Activated CD4-positive, alpha-beta T cell treated with anti-CD3 and anti-CD28 coated beads for 4 hours (primary cell): ENCODE data around the gene PDLIM3.
"Not testable (repeated sequence)": the region's sequence is repeated elsewhere in the genome, so short reads cannot be mapped to it uniquely, and the experiment has no call there.

Experiments
- DNase-seq, 2 donors: peaks; one replicate each; pipeline ENCODE4 v3.0.0-alpha.2; 2020

Gene PDLIM3

DNA sequence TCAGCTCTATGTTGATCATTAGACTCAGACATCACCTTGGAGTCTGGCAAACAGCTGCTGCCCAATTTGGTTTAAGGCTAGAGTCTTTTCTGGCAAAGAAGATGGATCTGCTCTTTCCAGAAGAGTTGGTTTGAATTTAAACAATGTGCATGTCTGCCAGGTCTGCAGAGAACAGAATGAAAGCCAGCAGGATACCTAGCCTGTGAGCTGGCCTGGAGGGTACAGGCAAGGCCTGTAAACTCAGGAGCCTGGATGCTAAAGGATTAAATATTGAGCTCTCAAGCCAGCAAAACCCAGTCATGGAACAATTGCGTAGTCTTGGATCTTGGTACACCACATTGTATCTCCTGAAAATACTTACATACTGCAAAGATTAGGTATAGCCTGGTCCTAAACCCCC, 15.6 kb upstream of the PDLIM3 start:
- DNase-seq: no peak

DNA sequence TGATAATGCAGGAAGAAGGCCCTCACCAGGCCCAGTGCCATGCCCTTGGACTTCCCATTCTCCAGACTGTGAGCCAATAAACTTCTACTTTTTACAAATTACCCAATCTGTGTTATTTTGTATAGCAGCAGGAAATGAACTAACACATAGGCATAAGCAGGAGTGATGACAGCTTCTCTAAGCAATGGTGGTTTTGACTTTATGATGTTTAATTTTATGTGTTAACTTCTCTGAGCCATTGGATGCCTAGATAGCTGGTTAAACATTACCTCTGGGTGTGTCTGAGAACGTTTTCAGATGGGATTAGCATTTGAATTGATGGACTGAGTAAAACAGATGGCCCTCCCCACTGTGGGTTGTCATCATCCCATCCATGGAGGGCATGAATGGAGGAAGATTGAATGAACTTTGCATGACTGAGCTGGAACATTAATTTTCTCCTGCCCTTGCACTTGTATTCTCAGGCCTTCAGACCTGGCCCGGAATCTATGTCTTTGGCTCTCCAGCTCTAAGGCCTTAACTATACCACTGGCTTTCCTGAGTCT, 13.9 kb upstream of the PDLIM3 start:
- DNase-seq: no peak

DNA sequence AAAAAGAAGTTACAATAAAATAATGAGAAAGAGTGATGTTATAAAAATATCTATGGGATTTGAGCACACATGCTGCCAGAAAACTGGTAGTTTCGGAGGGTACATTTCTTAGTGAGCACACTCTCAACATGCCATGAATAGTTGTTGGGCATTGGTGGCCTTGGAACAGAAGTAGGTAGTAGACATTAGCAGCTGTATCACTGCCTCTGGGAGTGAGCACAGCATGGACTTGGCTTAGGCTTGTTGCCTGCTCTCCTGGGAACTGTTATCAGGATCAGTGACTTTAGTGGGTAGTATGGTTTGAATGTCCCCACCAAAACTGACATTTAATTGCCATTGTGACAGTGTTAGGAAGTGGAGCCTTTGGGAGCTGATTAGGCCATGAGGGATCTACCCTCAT, 13.3 kb upstream of the PDLIM3 start:
- no peak for DNase-seq

DNA sequence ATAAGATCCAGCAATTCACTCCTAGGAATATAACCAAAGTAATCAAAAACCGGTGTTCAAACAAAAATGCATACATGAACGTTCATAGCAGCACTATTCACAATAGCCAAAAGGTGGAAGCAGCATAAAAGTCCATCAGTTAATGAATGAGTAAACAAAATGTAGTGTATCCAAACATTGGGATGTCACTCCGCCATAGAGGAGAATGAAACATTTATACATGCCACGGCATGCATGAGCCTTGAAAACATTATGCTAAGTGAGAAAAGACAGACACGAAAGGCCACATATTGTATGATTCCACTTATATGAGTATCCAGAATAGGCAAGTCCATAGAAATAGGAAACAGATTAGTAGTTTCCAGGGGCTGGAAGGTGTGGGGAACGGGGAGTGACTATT, 11.0 kb upstream of the PDLIM3 start:
- no peak for DNase-seq

DNA sequence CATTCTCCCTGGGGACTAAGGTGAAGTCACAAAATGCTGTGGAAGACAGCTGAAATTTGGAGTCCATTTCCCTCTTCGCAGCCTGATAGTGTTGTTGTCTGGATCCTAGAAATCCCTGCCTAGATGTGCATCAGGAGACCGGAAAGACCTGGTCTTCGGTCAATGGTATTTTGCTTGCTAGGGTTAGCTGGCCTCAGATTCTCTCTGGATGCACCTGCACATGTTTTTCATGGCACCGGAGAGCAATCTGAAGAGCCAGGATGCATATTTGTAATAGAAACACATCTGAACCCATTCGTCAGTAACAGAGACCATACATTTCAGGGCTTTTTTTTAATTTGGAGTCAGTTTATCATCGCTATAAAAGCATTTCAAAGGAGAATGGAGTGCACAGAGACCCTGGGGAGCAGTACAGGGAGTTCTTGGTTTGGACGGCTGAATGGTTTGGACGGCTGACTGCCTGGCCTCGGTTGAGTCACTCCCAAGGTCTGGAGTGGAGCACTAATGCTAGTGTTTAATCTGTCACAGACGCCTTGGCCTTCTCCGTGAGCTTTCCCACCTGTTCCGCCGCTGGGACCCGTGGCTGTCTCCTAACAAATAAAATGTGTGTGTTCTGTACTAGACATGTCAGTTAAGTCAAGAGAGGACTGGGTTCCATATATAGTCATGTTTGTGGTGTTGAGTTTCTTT, 7.5 kb upstream of the PDLIM3 start:
- DNase-seq: no peak

DNA sequence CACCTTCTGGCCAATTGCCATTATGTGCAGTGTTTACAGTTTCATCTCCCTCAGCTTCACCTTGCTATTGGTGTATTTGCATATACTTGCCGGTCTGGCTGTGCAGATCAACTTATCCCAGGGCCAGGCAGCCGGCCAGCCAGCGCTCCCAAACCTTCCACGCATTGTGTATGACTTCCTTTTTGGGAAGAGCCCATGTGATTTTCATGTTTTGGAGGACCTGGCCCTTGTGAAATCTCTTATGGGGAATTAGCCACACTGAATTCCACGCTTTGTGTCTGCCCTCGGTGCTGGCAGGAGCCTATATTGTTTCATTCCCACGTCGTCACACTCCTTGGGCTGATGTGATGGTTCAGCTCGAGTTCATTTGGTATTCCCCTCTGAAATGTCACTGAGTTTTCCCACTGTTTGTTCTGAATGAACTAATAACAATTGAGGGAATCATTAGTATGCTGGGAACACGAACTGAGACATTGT, 6.0 kb upstream of the PDLIM3 start:
- DNase-seq: no peak

DNA sequence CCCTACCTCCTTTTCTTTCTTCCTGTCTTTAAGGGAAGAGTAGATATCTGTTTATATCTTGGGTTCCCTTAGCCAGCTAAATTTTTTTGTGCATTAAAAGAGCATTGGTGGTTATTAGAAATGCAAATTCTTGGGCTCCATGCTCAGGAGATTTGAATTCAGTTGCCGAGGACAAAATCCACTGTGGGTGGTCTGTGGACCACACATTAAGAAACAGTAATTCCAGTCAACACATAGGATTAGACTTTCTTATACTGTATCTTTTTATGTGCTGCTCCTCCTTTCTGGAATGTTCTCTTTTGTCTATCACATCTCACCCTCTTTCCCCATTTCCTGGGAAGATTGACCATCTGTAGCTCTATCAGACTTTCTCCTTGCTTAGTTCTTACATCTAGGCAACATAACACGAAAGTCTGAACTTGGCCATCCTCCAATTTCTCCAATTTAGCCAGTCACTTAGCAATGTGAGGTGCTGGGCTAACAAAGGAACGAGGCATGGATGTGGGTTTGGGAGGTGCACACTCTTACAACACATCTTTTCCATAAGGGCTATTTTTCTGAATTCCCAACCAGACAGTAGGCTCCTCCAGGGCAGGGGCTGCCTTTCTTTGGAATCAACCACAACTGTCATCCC, 5.3 kb upstream of the PDLIM3 start:
- DNase-seq: no peak

DNA sequence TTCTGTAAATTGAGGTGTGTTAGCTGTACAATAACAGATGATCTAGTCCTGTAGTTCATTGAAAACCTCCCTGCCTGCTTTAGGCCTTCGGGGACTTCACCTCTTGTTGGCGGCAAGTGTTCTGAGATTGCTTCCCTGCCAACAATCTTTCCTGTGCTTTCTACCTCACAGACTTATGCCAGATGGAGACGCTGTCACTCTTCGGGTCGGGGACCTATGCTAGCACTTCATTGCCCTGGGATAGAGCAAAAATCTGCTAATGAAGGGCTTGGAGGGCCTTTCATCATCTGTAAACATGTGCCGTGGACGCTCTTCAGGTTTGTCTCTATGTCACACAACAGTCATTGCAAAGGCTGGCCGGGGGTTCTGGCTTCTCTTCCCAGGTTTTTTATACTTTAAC, 4.7 kb upstream of the PDLIM3 start:
- no peak for DNase-seq

DNA sequence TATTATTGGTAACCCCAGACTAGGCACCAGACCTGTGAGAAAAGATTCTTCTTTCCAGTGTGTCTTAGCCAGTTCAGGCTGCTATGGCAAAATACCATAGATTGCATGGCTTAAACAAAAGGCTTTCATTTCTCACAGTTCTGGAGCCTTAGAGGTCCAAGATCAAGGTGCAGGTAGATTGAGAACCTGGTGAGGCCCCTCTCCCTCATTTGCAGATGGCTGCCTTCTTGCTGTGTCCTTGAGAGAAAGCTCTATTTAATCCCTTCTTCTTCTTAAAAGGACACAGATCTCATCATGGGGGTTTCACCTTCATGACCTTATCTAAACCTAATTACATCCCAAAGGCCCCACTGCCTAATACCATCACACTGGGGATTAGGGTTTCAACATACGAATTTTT, 3.5 kb upstream of the PDLIM3 start:
- DNase-seq: no peak

DNA sequence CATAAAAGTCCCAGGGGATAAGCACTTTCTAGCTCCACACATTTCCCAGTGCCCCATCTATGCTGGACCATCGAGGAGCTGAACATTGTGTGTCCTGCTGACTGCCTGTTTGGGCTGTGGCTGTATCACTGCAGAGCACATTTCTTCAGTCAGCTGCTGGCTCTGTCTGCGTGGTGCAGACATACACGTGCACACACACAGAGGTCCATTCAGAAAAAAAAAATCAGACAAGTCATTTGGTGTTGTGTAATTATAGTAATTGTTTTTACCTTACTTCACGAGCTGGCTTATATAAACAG, 1.1 kb upstream of the PDLIM3 start:
- DNase-seq: no peak

DNA sequence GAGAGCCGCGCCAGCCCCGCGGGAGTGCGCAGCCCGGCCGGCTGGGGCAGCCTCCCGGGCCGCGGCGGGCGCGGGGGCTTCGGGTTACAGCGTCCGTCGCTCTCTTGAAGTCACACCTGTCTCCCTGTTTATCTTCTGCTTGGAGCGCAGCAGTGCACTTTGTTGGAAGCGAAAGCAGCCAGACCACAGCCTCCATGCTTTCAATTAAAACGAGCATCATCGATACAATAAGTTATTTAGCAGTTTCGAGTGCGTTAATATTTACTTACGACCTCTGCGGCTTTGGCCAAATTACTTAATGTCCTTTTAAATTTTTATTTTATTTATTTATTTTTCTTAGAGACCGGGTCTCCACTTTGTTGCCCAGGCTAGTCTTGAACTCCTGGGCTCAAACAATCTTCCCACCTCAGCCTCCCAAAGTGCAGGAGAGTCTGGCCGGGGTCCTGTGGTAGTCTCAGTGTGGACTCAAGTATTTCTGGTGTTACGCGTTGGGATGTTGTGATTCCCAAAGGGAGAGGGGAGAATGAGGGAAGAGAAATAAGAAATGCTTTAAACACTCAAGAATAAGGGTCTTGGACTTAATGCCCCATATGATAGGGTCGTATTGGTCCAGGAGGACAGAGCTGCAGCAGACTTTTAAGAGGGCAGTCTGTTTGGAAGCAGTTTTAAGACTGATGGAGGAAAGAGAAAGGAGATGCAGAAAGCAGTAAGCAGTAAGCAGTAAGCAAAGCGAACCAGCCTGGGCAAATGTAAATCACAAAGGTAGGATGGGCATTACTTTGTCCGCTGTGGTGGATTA, 504 bp upstream of the PDLIM3 start:
- no peak for DNase-seq

DNA sequence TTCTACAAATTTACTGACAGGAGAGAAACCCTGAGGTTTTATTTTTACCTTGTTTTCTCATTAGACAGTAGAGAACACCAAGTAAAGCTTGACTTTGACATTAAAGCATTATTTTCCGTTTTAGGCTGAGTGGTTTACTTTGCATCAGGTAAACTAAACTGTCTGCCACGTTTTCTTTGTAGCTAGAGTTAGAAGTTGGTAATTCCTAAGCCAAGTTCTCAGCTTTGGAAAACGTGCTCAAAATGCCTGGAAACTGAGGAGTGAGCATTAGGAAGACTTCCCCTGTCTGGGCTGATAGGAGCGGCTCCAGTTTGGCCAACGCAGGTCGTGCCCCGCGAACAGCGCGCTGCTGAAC, 819 bp downstream of the PDLIM3 start:
- no peak for DNase-seq

DNA sequence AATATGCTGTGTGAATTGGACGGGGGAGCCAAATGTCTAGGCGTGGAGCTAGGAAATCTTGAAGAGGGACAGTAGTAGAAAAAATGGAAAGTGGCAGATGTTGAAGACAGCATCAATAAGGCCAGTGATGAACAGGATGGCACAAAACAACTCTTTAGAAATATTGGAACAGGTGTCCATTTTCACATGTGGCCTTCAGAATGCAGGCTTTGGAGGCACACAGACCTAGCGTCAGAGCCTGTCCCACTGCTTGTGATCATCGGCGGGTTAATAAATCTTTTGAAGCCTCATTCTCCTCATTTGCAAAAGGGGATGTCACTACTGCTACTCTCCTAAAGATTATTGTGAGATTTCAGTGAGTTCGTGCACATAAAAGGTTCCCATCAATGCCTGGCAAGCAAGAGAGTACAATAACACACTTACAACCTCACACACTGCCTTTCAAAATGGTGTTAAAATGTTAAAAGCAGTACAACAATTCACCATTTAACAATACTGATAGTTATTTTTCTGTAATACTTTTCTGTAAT, 2.4 kb downstream of the PDLIM3 start:
- DNase-seq: no peak

DNA sequence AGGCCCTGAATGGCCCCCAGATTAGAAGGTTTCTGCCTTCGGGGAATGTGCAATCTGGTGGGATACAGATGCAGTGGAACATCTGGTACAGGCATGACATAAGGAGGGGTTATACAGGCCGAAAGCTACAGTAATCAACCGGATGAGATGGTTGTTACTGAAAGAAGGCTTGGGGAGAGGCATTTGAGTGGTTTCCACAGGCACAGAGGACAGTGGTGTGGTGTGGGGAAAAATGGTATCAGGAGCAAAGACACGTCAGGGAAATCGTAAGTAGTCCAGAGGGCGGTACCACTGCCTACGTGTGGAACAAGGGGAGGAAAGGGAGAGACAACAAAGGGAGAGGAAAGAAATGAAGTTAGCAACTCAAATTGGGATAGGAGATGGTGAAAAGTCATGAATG, 3.0 kb downstream of the PDLIM3 start:
- no peak for DNase-seq

DNA sequence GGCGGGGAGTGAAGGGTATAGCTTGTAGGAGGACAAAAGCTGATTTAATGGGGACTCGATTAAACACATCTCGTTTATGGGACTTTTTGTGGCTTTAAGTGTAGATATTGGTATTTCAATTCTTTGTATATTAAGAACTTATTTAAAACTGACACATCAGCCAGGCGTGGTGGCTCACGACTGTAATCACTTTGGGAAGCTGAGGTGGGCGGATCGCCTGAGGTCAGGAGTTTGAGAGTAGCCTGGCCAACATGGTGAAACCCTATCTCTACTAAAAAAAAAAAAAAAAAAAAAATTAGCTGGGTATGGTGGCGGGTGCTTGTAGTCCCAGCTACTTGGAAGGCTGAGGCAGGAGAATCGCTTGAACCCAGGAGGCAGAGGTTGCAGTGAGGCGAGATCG, 3.7 kb downstream of the PDLIM3 start:
- DNase-seq: not testable (repeated sequence)

DNA sequence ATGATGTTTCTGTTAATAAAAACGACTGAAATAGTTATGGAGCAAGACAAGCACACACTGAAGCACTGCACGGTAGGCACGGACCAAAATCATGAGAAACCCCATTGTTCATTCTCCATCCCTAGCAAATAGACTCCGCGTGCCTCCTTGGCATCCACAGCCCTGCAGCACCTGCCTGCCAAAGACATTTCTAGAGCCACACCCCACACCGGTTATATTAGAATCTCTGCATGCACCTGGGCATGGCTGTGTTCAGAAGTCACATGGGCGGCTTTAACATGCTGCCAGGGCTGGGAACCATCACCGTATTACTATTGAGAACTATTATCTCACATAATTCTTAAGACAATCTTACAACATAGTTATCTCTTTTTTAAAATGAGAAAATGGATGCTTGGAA, 5.9 kb downstream of the PDLIM3 start:
- DNase-seq: no peak

DNA sequence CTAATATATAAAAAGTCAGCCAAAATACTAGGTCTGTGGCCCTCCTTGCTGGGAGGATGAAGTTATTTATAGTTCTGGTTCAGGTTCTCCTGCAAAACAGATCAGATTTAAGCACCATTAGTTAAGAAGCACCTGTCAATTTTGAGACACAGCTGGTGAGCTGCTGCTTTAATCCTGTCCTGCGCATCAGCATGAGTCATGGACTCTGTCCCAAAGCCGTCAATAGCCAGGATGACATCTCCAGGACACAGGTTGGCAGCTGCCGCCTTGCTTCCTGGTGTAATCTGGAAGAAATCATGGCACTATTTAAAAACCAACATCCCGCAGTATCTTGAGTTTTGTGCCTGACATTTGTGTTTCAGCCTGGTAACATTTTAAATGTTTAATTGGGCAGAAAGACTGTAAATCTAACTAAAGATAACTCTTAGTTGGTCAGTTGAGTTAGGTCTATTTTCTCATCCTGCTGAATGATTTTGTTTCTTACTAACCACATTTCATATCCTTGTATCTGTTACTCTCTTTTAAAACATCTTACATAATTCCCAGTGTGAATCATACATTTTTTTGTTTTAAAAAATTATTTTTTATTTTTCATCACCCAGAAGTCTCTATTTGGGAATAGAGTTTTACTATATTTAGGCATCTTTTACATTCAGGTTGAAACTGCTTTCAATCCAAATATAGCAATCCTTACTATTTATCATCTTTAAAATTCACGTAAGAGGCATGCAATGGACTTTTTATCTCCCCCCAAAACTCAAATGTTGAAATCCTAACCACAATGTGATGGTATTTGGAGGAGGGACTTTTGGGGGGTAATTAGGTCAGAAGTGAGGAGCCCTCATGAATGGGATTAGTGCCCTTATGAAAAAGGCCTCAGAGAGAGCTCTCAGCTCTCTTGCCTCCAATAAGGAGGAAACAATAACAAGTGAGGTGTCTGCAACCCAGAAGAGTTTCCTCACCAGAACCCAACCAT, 10.1 kb downstream of the PDLIM3 start:
- no peak for DNase-seq

DNA sequence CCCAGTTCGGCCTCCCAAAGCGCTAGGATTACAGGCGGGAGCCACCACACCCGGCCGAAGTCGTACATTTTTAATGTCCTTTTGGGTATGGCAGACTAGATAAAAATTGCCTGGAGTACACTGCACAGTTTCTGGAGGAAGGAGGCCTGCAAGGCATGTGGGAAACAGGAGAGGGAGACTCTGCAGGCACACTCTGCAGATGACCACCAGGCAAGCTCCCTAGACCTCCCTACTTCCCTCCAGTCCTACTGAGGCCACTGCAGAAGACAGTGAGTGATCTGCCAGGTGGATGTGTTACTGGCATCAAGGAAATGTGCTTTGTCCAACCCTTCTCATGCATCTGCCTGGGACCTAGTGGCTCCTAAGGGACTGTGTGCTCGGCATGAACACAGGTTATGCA, 11.4 kb downstream of the PDLIM3 start:
- DNase-seq: no peak

DNA sequence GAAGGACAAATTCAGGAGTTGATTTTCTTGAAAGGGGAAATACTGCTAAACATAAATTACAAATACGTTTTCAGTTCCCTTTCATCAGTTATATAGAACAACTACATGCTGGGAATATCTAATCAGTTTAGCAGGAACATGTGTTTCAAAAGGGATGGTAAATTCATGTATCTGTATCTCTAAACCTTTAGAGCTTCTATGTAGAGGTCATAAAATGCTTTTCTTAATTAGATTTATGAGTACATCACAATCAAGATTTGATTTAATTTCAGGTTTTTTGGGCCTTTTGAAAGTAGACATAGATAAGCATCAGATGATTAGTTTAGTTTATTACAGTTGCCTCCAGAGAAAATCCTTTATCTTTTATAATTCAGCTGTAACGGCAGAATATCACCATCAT, 12.9 kb downstream of the PDLIM3 start:
- no peak for DNase-seq

DNA sequence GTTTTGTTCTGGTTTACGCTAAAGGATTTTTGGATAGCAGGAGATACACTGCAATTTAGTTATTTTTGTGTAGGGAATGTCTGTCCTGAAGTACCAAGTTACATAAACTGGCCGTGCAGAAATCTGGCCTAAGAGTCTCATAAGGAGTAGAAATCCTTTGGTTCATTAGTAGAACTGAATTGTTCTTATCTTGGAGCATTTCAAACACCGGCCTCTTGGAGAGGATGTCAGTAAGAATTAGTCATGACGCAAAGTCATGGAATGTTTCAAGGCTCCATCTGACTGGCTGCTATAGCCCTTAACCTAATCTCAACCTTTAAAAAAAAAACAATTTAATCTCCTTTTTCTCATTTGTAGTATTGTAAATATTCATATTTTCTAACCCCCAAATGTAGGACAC, 15.2 kb downstream of the PDLIM3 start:
- no peak for DNase-seq

DNA sequence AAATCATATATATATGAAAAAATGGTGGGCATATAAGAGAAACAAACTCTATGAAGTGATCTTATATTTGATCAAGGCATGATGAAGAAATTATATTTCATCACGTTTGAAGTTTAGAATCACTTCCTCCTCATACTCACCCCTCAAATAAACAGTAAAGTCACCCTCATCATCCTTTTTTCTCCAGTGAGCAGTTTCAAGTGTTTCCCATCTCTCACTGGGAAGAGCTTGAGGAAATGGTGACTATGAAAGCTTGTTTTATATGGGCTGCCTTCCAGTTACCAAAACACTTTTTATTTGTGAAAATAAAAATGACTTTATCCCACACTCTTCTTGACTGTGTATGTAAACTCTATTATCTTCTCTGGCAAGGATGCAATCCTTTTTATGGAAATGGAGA, 16.8 kb downstream of the PDLIM3 start:
- no peak for DNase-seq

DNA sequence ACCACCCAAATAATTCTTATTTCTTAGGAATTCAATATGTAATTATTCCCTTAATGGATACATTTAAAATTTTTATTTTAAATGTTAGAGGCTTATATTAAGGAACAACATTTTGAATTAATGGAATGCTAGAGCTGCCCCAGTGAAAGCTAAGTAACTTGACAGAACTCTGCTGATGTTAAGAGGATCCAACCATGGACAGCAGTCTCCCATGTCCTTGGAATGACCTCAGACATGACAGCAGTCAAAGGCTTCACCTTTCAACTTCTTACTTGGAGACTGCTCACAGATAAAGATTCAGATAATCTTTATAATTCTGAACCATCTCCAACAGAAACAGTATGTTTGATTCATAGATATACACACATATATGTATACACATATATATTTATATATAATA, 17.2 kb downstream of the PDLIM3 start:
- DNase-seq: no peak

DNA sequence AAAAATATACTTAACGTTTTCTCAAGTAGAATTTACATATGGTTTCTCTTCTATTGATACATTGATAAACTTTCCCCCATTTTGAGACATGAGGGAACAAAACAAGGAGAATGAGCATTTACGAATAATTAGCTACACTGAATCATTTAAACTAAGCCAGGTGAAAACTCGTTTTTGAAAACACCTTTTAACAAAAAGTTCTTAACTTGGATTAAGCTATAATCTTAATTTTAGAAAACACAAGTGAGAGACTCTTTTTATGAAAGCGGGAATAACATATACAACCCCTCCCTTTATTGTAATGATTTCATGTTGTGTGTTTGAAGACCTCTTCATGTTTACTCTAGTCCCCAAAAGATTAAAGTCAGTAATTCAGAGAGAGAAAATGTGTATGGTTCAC, 20.1 kb downstream of the PDLIM3 start:
- DNase-seq: no peak
